H9 (cell line): Measurements from ENCODE around the gene PIGM. TPM values are rescaled to one million over a fixed set of nuclear protein-coding genes. Genes with fewer than 3 reads are reported as not detected.

Experiments
- DNase-seq: peaks from one replicate; pipeline ENCODE4 v3.0.0-alpha.2; 2017
- H2AFZ ChIP-seq: one replicate; pipeline ENCODE4 v1.6.1; 2013; ENCODE audit warnings: mild to moderate bottlenecking, low read length, control low read depth, moderate library complexity
- H2AK5ac ChIP-seq: 2 replicates; pipeline ENCODE4 v1.6.1; 2013; ENCODE audit warnings: low read length, control low read depth, mixed read lengths; ENCODE audit not compliant: insufficient read length
- H2BK120ac ChIP-seq: one replicate; pipeline ENCODE4 v1.6.1; 2013; ENCODE audit warnings: low read depth, mild to moderate bottlenecking, low read length, control low read depth, inconsistent platforms; ENCODE audit not compliant: poor library complexity, severe bottlenecking
- H2BK12ac ChIP-seq: 2 replicates; pipeline ENCODE4 v1.6.1; 2013; ENCODE audit warnings: low read length, control low read depth, mixed read lengths, low read depth; ENCODE audit not compliant: insufficient read length
- H2BK15ac ChIP-seq: 2 replicates; pipeline ENCODE4 v1.6.1; 2013; ENCODE audit warnings: low read depth, low read length, control low read depth
- H2BK20ac ChIP-seq: one replicate; pipeline ENCODE4 v1.6.1; 2013; ENCODE audit warnings: low read depth, mild to moderate bottlenecking, low read length, control low read depth, inconsistent platforms; ENCODE audit not compliant: poor library complexity, severe bottlenecking
- H2BK5ac ChIP-seq: 2 replicates; pipeline ENCODE4 v1.6.1; 2013; ENCODE audit warnings: low read length, control low read depth, mixed read lengths; ENCODE audit not compliant: insufficient read length
- H3K14ac ChIP-seq: 2 replicates; pipeline ENCODE4 v1.6.1; 2013; ENCODE audit warnings: low read length, control low read depth; ENCODE audit not compliant: insufficient read depth
- H3K18ac ChIP-seq: 2 replicates; pipeline ENCODE4 v1.6.1; 2013; ENCODE audit warnings: low read depth, mild to moderate bottlenecking, mixed read lengths, low read length, control low read depth; ENCODE audit not compliant: insufficient read length
- H3K23ac ChIP-seq: 2 replicates; pipeline ENCODE4 v1.6.1; 2013; ENCODE audit warnings: low read length, control low read depth, mixed read lengths, low read depth; ENCODE audit not compliant: insufficient read length
- H3K23me2 ChIP-seq: 2 replicates; pipeline ENCODE4 v1.6.1; 2013; ENCODE audit warnings: low read depth, mild to moderate bottlenecking, mixed read lengths, low read length, control low read depth; ENCODE audit not compliant: insufficient read length, poor library complexity, severe bottlenecking
- H3K27ac ChIP-seq: 2 replicates; pipeline ENCODE4 v1.5.1; 2013; ENCODE audit warnings: low read length, control low read depth, mixed read lengths, low read depth; ENCODE audit not compliant: insufficient read length
- H3K27me3 ChIP-seq: 2 replicates; pipeline ENCODE4 v1.6.1; 2013; ENCODE audit warnings: low read length, control low read depth, inconsistent platforms; ENCODE audit not compliant: insufficient read depth
- H3K4ac ChIP-seq: 2 replicates; pipeline ENCODE4 v1.6.1; 2013; ENCODE audit warnings: low read depth, mild to moderate bottlenecking, control low read depth, inconsistent platforms, low read length, moderate library complexity
- H3K4me1 ChIP-seq: 2 replicates; pipeline ENCODE4 v1.6.1; 2013; ENCODE audit warnings: low read length, control low read depth, inconsistent platforms; ENCODE audit not compliant: insufficient read depth
- H3K4me2 ChIP-seq: 2 replicates; pipeline ENCODE4 v1.6.1; 2013; ENCODE audit warnings: low read length, control low read depth, mixed read lengths; ENCODE audit not compliant: insufficient read length, insufficient read depth
- H3K56ac ChIP-seq: 2 replicates; pipeline ENCODE4 v1.6.1; 2013; ENCODE audit warnings: low read depth, mild to moderate bottlenecking, mixed read lengths, low read length, control low read depth; ENCODE audit not compliant: insufficient read length
- H3K79me1 ChIP-seq: 2 replicates; pipeline ENCODE4 v1.6.1; 2013; ENCODE audit warnings: low read depth, mild to moderate bottlenecking, moderate library complexity, low read length, control low read depth, inconsistent platforms; ENCODE audit not compliant: insufficient read depth, poor library complexity, severe bottlenecking
- H3K79me2 ChIP-seq: 2 replicates; pipeline ENCODE4 v1.6.1; 2013; ENCODE audit warnings: low read length, control low read depth, inconsistent platforms; ENCODE audit not compliant: insufficient read depth
- H3K9ac ChIP-seq: 2 replicates; pipeline ENCODE4 v1.6.1; 2013; ENCODE audit warnings: low read length, control low read depth, mixed read lengths; ENCODE audit not compliant: insufficient read length; ENCODE audit errors: extremely low read depth
- H3K9me3 ChIP-seq: one replicate; pipeline ENCODE4 v1.6.1; 2013; ENCODE audit warnings: low read depth, low read length, inconsistent platforms; ENCODE audit not compliant: control insufficient read depth
- H3T11ph ChIP-seq: one replicate; pipeline ENCODE4 v1.6.1; 2013; ENCODE audit warnings: mild to moderate bottlenecking, low read length, control low read depth, inconsistent platforms
- H4K20me1 ChIP-seq: one replicate; pipeline ENCODE4 v1.6.1; 2013; ENCODE audit not compliant: control insufficient read depth, insufficient read length, insufficient read depth
- H4K5ac ChIP-seq: 2 replicates; pipeline ENCODE4 v1.6.1; 2013; ENCODE audit warnings: low read depth, mild to moderate bottlenecking, mixed read lengths, low read length, control low read depth; ENCODE audit not compliant: insufficient read length
- H4K8ac ChIP-seq: replicated peaks from 2 replicates; pipeline ENCODE4 v1.6.1; 2013; ENCODE audit warnings: low read length, control low read depth, mixed read lengths, low read depth; ENCODE audit not compliant: insufficient read length
- H4K91ac ChIP-seq: 2 replicates; pipeline ENCODE4 v1.6.1; 2013; ENCODE audit warnings: low read depth, mild to moderate bottlenecking, moderate library complexity, mixed read lengths, low read length, control low read depth; ENCODE audit not compliant: insufficient read length
- H3K27ac Mint-ChIP-seq, 3 experiments: 2 replicates in 2 of 3; 3 replicates in 1 of 3; pipeline ENCODE4 v1.8.0; 2020 to 2021; ENCODE audit warnings: mixed read lengths in 3 of 3, mild to moderate bottlenecking in 1 of 3, moderate library complexity in 1 of 3
- H3K27me3 Mint-ChIP-seq: 2 replicates; pipeline ENCODE4 v1.8.0; 2021; ENCODE audit warnings: low read depth, mild to moderate bottlenecking, moderate library complexity, mixed read lengths
- H3K36me3 Mint-ChIP-seq, 3 experiments: 2 replicates in 2 of 3; 3 replicates in 1 of 3; pipeline ENCODE4 v1.8.0; 2020 to 2021; ENCODE audit warnings: low read depth in 3 of 3, mixed read lengths in 3 of 3; ENCODE audit not compliant: insufficient read depth in 1 of 3
- H3K4me1 Mint-ChIP-seq, 2 experiments: 2 replicates each; pipeline ENCODE4 v1.8.0; 2020; ENCODE audit warnings: mixed read lengths in 2 of 2
- H3K4me3 Mint-ChIP-seq, 2 experiments: 2 replicates in 1 of 2; 3 replicates in 1 of 2; pipeline ENCODE4 v1.8.0; 2020 to 2021; ENCODE audit warnings: mild to moderate bottlenecking in 2 of 2, mixed read lengths in 2 of 2, moderate library complexity in 1 of 2
- H3K9me3 Mint-ChIP-seq, 2 experiments: 2 replicates in 1 of 2; 3 replicates in 1 of 2; pipeline ENCODE4 v1.8.0; 2020; ENCODE audit warnings: mild to moderate bottlenecking in 2 of 2, mixed read lengths in 2 of 2, moderate library complexity in 1 of 2
- CTCF ChIP-seq: fragments of 200-600 bp; sonication (generic); conservative IDR thresholded peaks from 3 replicates; pipeline ENCODE4 v1.8.0; 2021; ENCODE audit warnings: antibody characterized with exemption, mild to moderate bottlenecking
- WGBS: extraction: QIAGEN DNeasy Blood & Tissue Kit; methylation state at CpG from one replicate; pipeline ENCODE4 v1.1.7; 2013; ENCODE audit warnings: missing lambda C conversion rate, low lambda C conversion rate, mixed read lengths; ENCODE audit not compliant: insufficient read length; ENCODE audit errors: extremely low coverage; 5-methylcytosine and 5-hydroxymethylcytosine counted together
- total RNA-seq: library from RNA; stranded (reverse); gene quantifications from 2 replicates; pipeline ENCODE4 v1.2.1, GENCODE V29; 2021

Gene PIGM
- total RNA-seq, 1 experiment from 2014 or later, result 5.9 TPM

GRCh38 chr1:159994896-159995295 is 36.9 kb downstream of the PIGM start:
- Histone ChIP-seq H4K91ac (no peak overlapping the region), H2BK12ac (no peak overlapping the region), H2BK120ac (no peak overlapping the region), H4K20me1 (no peaks in the 10 kb centered on the region), H3K27me3 (no peaks in the 10 kb centered on the region), H4K8ac (no peak overlapping the region), H2AK5ac (no peak overlapping the region), H3K9me3 (no peaks in the 10 kb centered on the region), H3K14ac (no peak overlapping the region), H3K27ac (no peak overlapping the region), H3K23ac (no peak overlapping the region), H3K4me1 (peaks cover 2% of the 10 kb centered on the region; the same call in 1 of the 2 replicates), H3K79me1 (no peaks in the 10 kb centered on the region), H3K23me2 (no peaks in the 10 kb centered on the region), H3K9ac (no peak overlapping the region), H2BK20ac (no peak overlapping the region), H3K18ac (no peak overlapping the region), H3K4ac (no peak overlapping the region), H4K5ac (no peak overlapping the region), H2AFZ (no peak overlapping the region), H2BK5ac (no peak overlapping the region), H2BK15ac (no peak overlapping the region), H3T11ph (no peak overlapping the region), H3K79me2 (no peaks in the 10 kb centered on the region), H3K56ac (no peak overlapping the region), H3K4me2 (no peak overlapping the region)
- Mint-ChIP-seq H3K4me3 (no peak overlapping the region), H3K27me3 (no peaks in the 10 kb centered on the region; the same call in 1 of the 2 replicates), H3K27ac (no peak overlapping the region), H3K4me1 (peaks cover 6 to 11% of the 10 kb centered on the region in 2 experiments; a peak in 3 of 4 replicates), H3K36me3 (no peaks in the 10 kb centered on the region), H3K9me3 (no peaks in the 10 kb centered on the region)
- WGBS, result no CpG with 5 or more reads among the region's 2 CpGs
- no peak for DNase-seq
- TF ChIP-seq CTCF, result no peak
